ENCODE data around the gene CLN5. TPM values are rescaled to one million over a fixed set of nuclear protein-coding genes. Genes with fewer than 3 reads are reported as not detected.

The CLN5 gene
- total and polyA plus RNA-seq, 2 of the 4 experiments (the other 2 are of a cell fraction), result 11.3 to 15.1 TPM

DNA sequence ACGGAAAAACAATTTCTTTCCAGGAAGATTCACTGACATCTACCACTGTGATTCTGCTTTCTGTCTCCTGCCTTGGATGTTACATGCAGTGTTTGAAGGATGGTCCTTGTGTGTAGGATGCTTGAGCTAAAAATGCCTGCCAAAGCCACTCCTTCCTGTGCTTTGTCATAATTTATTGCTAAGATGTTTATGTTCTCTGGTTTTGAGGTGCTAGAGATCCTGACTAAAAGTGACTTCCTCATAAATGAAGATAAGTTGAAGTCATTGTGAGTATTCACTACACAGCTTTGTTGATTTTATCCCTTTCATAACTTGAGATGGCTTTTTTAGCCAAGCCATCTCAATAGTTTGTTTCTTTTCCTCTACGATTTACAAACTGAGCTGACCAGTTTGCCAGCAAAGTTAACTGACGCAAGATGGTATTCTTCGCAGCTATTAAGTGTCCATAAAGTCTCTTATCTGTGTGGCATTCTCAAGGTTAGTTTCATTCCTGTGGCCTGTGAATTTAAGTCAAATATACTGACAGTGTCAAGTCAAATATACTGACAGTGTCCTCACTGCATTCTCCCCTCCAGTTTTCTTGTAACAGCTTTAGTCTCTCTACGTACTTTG is 50.8 kb downstream of the CLN5 start:
- no CpG with 5 or more reads among the region's 5 CpGs for WGBS, 2 experiments (ENCODE audit: extremely low coverage in 2 of 2, insufficient read length in 1 of 2)
- no peaks in the 10 kb centered on the region for H3K79me1 ChIP-seq (ENCODE audit: low read depth in 1 of 2, low read length in 2 of 2)
- no peak overlapping the region for H4K91ac ChIP-seq (ENCODE audit: insufficient read depth, low read depth, low read length)
- dilution Hi-C loops (cut with HindIII; ENCODE audit: low sequenced_read_pairs, unreplicated experiment), result no loop called here
- no peak overlapping the region for H4K8ac ChIP-seq (ENCODE audit: low read depth in 2 of 2, low read length in 2 of 2)
- DNase-seq (peak; percentile 46), ATAC-seq (ENCODE audit: low read depth) (peak; percentile 70)
- H3K4me2 ChIP-seq (ENCODE audit: low read depth, low read length), result no peak overlapping the region
- H3K23ac ChIP-seq (ENCODE audit: low read depth, low read length), result no peak overlapping the region
- H3K18ac ChIP-seq (ENCODE audit: low read depth, low read length), result no peak overlapping the region
- H2AK9ac ChIP-seq (replicated peaks; ENCODE audit: low read depth, low read length, poor library complexity), result no peak overlapping the region
- CTCF ChIA-PET, result interaction anchor here (0.9 kb wide), 1 partner anchor 436 kb away, joined by 3 read pairs; no protein-coding TSS in a partner anchor
- H2AK5ac ChIP-seq (ENCODE audit: low read depth, low read length), result no peak overlapping the region
- H2BK120ac ChIP-seq (ENCODE audit: low read depth, low read length), result no peak overlapping the region
- intact Hi-C loops (cut with micrococcal nuclease), result no loop called here
- H3K14ac ChIP-seq (replicated peaks; ENCODE audit: low read depth, low read length), result no peak overlapping the region
- H2BK5ac ChIP-seq (ENCODE audit: low read depth, low read length, poor library complexity, severe bottlenecking), result no peak overlapping the region
- no TSS peak for BruUV-seq (replicated peaks)
- H3K4me1 ChIP-seq (ENCODE audit: control insufficient read depth, insufficient read depth, low read length), result peaks cover 1% of the 10 kb centered on the region; the same call in 1 of the 2 replicates
- H2BK20ac ChIP-seq (ENCODE audit: low read depth, low read length), result no peak overlapping the region
- in situ Hi-C loops (cut with MboI; ENCODE audit: low sequenced_read_pairs), result no loop called here
- no peak overlapping the region for H3K9ac ChIP-seq (ENCODE audit: low read depth, low read length)
- H3K4ac ChIP-seq (ENCODE audit: low read depth, low read length), result no peak overlapping the region
- POLR2A ChIA-PET (ENCODE audit: unreplicated experiment), result no interaction called here
- peaks cover 8% of the 10 kb centered on the region for H3K36me3 ChIP-seq (ENCODE audit: control insufficient read depth, insufficient read depth, low read length)
- no peak overlapping the region for H3K4me3 ChIP-seq (ENCODE audit: insufficient read depth, low read depth, low read length)
- no peaks in the 10 kb centered on the region for H3K9me3 ChIP-seq (ENCODE audit: control insufficient read depth, insufficient read depth, low read length)
- no peak overlapping the region for H2AFZ ChIP-seq (replicated peaks; ENCODE audit: low read length, poor library complexity)
- no peaks in the 10 kb centered on the region for H3K27me3 ChIP-seq (ENCODE audit: control insufficient read depth, insufficient read depth, low read length)
- H3K9me1 ChIP-seq (ENCODE audit: insufficient read depth, low read length), result no peaks in the 10 kb centered on the region; the same call in 1 of the 2 replicates
- TF ChIP-seq POLR2A (IDR thresholded peaks at IDR 0.05; ENCODE audit: low read depth, low read length) (no peak), MAFK (IDR thresholded peaks at IDR 0.05; ENCODE audit: low read depth, low read length) (no peak), BHLHE40 (IDR thresholded peaks at IDR 0.05; ENCODE audit: low read depth, low read length) (no peak), CHD1 (IDR thresholded peaks at IDR 0.05; ENCODE audit: low read depth, low read length) (no peak), CEBPB (IDR thresholded peaks at IDR 0.05; ENCODE audit: low read depth, low read length) (no peak), NFE2L2 (IDR thresholded peaks at IDR 0.05; ENCODE audit: low read depth, low read length) (no peak), MXI1 (IDR thresholded peaks at IDR 0.05; ENCODE audit: borderline replicate concordance, low read depth, low read length) (no peak), RFX5 (IDR thresholded peaks at IDR 0.05; ENCODE audit: low read depth, low read length) (no peak), RAD21 (IDR thresholded peaks at IDR 0.05; ENCODE audit: low read length) (no peak), SMC3 (IDR thresholded peaks at IDR 0.05; ENCODE audit: low read depth, low read length) (no peak), FOS (IDR thresholded peaks at IDR 0.05; ENCODE audit: low read depth, low read length) (no peak)
- TF ChIP-seq, protein P1, sequence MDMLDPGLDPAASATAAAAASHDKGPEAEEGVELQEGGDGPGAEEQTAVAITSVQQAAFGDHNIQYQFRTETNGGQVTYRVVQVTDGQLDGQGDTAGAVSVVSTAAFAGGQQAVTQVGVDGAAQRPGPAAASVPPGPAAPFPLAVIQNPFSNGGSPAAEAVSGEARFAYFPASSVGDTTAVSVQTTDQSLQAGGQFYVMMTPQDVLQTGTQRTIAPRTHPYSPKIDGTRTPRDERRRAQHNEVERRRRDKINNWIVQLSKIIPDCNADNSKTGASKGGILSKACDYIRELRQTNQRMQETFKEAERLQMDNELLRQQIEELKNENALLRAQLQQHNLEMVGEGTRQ (IDR thresholded peaks at IDR 0.05; ENCODE audit: low read depth, low read length), result no peak
- TF ChIP-seq, protein P2, sequence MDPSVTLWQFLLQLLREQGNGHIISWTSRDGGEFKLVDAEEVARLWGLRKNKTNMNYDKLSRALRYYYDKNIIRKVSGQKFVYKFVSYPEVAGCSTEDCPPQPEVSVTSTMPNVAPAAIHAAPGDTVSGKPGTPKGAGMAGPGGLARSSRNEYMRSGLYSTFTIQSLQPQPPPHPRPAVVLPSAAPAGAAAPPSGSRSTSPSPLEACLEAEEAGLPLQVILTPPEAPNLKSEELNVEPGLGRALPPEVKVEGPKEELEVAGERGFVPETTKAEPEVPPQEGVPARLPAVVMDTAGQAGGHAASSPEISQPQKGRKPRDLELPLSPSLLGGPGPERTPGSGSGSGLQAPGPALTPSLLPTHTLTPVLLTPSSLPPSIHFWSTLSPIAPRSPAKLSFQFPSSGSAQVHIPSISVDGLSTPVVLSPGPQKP (IDR thresholded peaks at IDR 0.05; ENCODE audit: borderline replicate concordance, low read depth, low read length), result no peak
- TF ChIP-seq, protein P3, sequence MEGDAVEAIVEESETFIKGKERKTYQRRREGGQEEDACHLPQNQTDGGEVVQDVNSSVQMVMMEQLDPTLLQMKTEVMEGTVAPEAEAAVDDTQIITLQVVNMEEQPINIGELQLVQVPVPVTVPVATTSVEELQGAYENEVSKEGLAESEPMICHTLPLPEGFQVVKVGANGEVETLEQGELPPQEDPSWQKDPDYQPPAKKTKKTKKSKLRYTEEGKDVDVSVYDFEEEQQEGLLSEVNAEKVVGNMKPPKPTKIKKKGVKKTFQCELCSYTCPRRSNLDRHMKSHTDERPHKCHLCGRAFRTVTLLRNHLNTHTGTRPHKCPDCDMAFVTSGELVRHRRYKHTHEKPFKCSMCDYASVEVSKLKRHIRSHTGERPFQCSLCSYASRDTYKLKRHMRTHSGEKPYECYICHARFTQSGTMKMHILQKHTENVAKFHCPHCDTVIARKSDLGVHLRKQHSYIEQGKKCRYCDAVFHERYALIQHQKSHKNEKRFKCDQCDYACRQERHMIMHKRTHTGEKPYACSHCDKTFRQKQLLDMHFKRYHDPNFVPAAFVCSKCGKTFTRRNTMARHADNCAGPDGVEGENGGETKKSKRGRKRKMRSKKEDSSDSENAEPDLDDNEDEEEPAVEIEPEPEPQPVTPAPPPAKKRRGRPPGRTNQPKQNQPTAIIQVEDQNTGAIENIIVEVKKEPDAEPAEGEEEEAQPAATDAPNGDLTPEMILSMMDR (conservative IDR thresholded peaks at IDR 0.05; ENCODE audit: low read depth, low read length), result no peak
- H3K56ac ChIP-seq (ENCODE audit: extremely low read depth, insufficient read depth, low read length), result no peak overlapping the region
- H3K27ac ChIP-seq (ENCODE audit: insufficient read depth, low read length), result no peak overlapping the region
- no peak overlapping the region for H2BK15ac ChIP-seq (ENCODE audit: low read depth, low read length)
- H4K5ac ChIP-seq (ENCODE audit: low read depth, low read length), result no peak overlapping the region
- H4K20me1 ChIP-seq (ENCODE audit: insufficient read depth, low read length), result no peaks in the 10 kb centered on the region
